ENCODE data around the gene GPR87.
A peak's percentile ranks its signal among the peaks of the same experiment; 100 is the strongest.

The GPR87 gene

DNA sequence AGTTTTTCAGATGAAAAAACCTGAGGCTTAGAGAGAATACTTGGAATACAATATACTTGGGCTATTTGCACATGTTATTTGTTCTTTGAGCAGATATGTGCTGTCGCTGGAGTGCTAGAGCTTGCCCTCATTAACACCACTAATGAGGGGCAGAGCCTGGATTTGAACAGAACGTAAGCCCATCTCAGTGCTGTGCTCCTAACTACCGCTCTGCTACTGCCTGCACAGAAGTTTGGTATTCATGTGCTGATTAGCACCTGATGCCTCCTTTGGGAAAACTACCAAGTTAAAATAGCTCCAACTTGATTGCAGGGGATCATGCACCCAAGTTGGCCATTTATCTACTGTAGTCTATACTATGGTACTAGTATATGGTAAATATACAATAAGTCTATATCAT lies 3.6 kb downstream of the GPR87 start:
- H3K4me2 ChIP-seq: no peak overlapping the region
- no peak overlapping the region for H3K4me3 ChIP-seq
- H4K20me1 ChIP-seq: no peaks in the 10 kb centered on the region
- TF ChIP-seq Cebpa-rat (IDR thresholded peaks at IDR 0.05): no peak
- no peaks in the 10 kb centered on the region; a peak in 1 of 20 replicates for H3K4me1 ChIP-seq
- H3K9me3 ChIP-seq (replicated peaks in 1 of 11): no peaks in the 10 kb centered on the region
- H3K27ac ChIP-seq: no peak overlapping the region
- no peaks in the 10 kb centered on the region for H3K27me3 ChIP-seq
- H3K36me3 ChIP-seq: no peaks in the 10 kb centered on the region
- no peak overlapping the region for H3K9ac ChIP-seq

DNA sequence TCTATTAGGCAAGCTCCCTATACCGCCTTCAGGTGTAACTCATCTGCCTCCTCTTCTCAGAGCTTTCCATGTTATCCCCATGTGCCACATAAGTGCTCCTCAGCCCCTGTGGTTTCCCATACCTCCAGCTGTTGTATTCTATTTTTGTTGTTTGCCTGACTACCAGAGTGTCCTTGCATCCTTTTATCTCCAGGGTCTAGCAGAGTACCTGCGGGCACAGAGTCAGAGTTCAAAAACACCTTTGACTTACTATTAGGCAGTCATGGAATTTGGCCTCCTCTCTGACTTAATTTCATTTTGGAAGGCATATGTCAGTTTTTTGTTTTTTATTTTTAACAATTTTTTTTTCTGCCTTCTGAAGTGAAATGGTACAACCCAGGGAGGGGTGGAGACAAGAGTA lies 7.1 kb downstream of the GPR87 start:
- Histone ChIP-seq H3K9ac (no peak overlapping the region), H3K9me3 (replicated peaks in 1 of 11) (no peaks in the 10 kb centered on the region), H3K4me1 (no peaks in the 10 kb centered on the region), H3K4me2 (no peak overlapping the region), H3K27ac (no peak overlapping the region), H3K36me3 (no peaks in the 10 kb centered on the region), H3K27me3 (no peaks in the 10 kb centered on the region), H3K4me3 (no peak overlapping the region), H4K20me1 (no peaks in the 10 kb centered on the region)
- TF ChIP-seq Cebpa-rat (IDR thresholded peaks at IDR 0.05): no peak

DNA sequence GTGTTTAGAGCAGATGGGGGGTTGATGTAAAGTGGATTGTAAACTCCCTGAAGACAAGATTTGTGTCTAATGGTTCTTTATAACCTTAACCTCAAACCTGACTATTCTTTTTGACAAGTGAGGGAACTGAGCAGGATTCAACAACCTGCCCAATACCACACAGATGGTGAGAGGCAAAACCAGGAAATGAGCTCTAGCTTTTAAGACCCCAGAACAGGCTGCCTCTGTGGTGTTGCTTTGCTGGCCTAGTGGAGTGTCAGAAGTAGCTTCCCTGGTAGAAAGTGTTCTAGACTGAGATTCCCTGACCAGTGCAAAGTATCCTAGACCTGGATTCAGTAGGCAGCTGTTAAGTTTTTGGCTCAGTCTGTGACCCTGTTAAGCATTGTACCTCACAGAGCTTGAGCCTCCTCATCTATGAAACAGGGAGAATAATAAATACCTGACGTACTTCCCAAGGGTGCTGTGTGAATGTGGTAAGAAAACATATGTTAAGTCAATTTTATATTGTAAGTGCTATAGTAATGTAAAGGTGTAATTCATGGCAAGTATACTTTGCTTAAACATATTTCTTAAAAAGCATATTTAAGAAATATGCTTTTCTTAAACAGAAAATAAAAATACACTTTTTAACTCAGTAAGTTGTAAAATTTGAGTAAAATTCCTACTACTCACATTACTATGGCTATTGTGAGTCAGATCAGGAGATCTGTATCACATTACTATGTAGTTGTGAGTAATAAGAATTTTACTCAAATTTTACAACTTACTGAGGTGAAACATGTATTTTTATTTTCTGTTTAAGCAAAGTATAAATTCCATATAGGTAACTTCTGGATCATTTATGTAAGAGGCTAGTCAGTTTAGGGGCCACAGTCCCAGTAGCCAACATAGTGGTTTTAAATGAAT lies 8.8 kb downstream of the GPR87 start:
- Histone ChIP-seq H3K4me2 (no peak overlapping the region), H3K27me3 (no peaks in the 10 kb centered on the region), H3K4me1 (peaks cover 0 to 7% (median 0%) of the 10 kb centered on the region in 10 experiments; a peak in 1 of 20 replicates), H3K9me3 (replicated peaks in 1 of 11) (no peaks in the 10 kb centered on the region), H3K4me3 (no peak overlapping the region), H4K20me1 (no peaks in the 10 kb centered on the region), H3K9ac (no peak overlapping the region), H3K27ac (no peak overlapping the region), H3K36me3 (no peaks in the 10 kb centered on the region)
- TF ChIP-seq Cebpa-rat (IDR thresholded peaks at IDR 0.05): no peak

DNA sequence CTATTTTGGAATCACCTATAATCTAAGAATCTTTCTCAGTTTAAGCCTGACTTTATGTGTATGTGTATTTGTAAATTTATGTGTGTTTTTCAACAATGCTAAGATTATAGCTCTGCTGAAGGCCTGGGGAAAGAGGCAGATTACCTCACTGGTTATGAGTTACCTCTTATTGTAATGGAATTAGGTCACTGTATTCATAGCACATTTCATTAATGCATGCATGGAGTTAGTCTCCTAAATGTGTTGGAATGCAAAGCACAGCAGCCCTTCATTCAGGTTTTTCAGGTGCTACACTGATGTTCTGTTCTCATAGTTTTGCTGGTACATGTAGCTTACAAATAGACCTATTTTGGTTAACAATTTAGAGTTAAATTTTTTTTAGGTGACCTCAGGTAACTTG lies 9.5 kb downstream of the GPR87 start:
- Histone ChIP-seq H3K9ac (no peak overlapping the region), H3K4me1 (peaks cover 0 to 7% (median 0%) of the 10 kb centered on the region in 10 experiments; a peak in 1 of 20 replicates), H4K20me1 (no peaks in the 10 kb centered on the region), H3K27ac (no peak overlapping the region), H3K36me3 (no peaks in the 10 kb centered on the region), H3K9me3 (replicated peaks in 1 of 11) (no peaks in the 10 kb centered on the region), H3K27me3 (no peaks in the 10 kb centered on the region), H3K4me3 (no peak overlapping the region), H3K4me2 (no peak overlapping the region)
- TF ChIP-seq Cebpa-rat (IDR thresholded peaks at IDR 0.05): no peak

DNA sequence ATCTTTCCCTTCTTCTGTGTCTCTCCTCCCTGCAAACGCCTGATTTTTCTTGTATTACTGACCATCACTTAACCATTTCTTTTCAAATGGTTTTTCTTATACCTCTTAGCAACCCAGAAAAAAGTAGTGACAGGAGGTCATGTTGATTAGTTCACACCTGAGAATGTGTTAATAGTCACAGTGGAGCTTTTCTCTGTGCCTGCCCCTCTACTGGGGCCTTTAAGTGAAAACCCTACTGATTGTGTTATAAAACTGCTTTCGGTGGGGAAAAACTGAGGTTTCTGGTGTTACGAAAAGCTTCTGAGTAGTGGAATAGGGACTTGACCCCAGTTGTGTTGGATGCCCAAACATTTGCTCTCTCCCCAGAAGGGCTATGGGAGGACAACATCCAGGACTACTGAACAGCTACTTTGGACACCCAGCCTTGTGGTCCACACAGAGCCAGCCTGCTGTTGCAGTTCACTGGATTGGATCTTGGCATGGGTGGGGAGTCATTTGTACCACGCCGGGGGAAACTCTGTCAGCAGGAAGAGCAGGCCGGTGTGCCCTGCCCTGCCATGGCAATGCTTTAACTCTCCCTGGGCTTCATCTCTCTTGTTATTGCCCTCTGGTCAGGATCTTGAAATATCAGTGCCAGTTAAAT lies 10.3 kb downstream of the GPR87 start:
- Histone ChIP-seq H3K4me3 (no peak overlapping the region), H3K27ac (no peak overlapping the region), H3K4me2 (no peak overlapping the region), H3K9ac (no peak overlapping the region), H3K27me3 (no peaks in the 10 kb centered on the region), H3K9me3 (replicated peaks in 1 of 11) (no peaks in the 10 kb centered on the region), H4K20me1 (no peaks in the 10 kb centered on the region), H3K36me3 (no peaks in the 10 kb centered on the region), H3K4me1 (peaks cover 0 to 14% (median 0%) of the 10 kb centered on the region in 10 experiments; a peak in 3 of 20 replicates)
- TF ChIP-seq Cebpa-rat (IDR thresholded peaks at IDR 0.05): no peak

DNA sequence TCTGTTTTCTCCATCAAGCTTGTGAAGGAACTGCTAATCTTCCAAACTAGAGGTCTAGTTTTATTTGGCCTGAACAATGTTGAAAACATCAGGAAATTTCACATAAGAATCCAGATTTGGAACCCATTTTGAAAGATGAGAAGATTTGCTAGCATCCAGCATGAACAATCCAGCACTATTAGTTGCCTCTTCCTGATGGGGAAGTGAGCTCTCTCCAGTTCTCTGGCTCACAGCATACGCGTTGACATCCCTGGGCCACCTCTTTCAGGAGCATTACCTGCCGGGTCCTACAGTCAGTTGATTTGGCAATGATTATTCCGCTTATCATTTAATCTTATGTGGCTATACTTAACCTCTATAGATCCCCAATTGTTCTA lies 10.9 kb downstream of the GPR87 start:
- no peak overlapping the region for H3K4me3 ChIP-seq
- H3K4me2 ChIP-seq: no peak overlapping the region
- no peaks in the 10 kb centered on the region for H3K27me3 ChIP-seq
- H3K27ac ChIP-seq: no peak overlapping the region
- no peak overlapping the region for H3K9ac ChIP-seq
- peaks cover 0 to 19% (median 0%) of the 10 kb centered on the region in 10 experiments; a peak in 4 of 20 replicates for H3K4me1 ChIP-seq
- no peak for TF ChIP-seq Cebpa-rat (IDR thresholded peaks at IDR 0.05)
- H3K36me3 ChIP-seq: no peaks in the 10 kb centered on the region
- H4K20me1 ChIP-seq: no peaks in the 10 kb centered on the region
- no peaks in the 10 kb centered on the region for H3K9me3 ChIP-seq (replicated peaks in 1 of 11)

DNA sequence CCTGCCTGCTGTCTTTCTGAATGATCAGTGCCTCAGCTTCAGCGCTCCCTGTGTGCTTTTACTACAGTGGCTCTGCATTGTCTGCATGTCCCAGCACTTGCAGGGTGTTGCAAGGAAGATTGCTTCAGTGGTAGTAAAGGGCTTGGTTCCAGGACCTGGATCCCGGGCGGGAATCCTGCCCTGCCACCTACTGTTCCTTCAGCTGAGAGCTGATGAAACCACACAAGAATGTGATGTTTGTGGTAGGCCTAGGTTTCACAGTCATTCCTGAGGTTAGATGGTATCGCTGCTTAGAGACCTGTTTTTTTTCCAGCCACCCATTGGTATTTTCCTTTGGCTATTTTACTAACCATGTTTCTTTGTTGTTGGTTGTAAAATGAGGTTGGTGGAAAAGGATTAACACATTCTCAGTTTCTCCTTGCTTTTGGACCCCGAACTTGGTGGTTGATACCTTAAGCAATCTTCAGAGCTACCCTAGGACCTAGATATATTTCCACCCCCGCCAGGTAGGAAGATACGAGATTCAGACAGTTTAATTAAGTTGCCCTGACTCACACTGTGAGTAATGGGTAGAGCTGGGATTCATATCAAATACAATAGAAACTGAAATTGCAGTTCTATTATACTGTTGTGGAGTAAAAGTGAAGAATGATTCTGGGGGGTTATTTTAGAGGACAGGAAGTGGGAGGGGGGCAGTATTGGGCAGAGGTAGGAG lies 11.4 kb downstream of the GPR87 start:
- Histone ChIP-seq H3K27ac (no peak overlapping the region), H3K9ac (no peak overlapping the region), H3K9me3 (replicated peaks in 1 of 11) (no peaks in the 10 kb centered on the region), H4K20me1 (no peaks in the 10 kb centered on the region), H3K36me3 (no peaks in the 10 kb centered on the region), H3K27me3 (no peaks in the 10 kb centered on the region), H3K4me3 (no peak overlapping the region), H3K4me2 (no peak overlapping the region), H3K4me1 (peaks cover 0 to 25% (median 0%) of the 10 kb centered on the region in 10 experiments; a peak in 4 of 20 replicates)
- TF ChIP-seq Cebpa-rat (IDR thresholded peaks at IDR 0.05): no peak

DNA sequence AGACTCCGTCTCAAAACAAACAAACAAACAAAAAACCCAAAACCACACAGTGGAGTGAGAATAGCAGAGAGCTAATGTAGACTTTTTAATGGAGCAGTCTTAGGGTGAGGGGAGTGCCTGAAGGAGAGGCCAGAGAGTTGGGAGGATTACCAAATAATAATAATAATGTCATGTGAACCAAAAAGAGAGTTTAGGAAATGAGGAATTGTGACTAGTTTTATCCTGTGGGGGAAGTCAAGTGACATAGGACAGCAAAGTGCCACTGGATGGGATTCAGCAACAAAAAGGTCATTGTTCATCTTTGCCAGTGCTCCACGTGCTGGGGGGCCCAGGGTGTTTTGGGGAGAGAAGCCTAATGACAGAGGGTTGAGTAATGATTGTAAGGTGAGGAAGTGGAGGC lies 12.9 kb downstream of the GPR87 start:
- Histone ChIP-seq H3K9me3 (replicated peaks in 1 of 11) (no peaks in the 10 kb centered on the region), H3K27ac (no peak overlapping the region), H4K20me1 (no peaks in the 10 kb centered on the region), H3K4me3 (no peak overlapping the region), H3K36me3 (no peaks in the 10 kb centered on the region), H3K9ac (no peak overlapping the region), H3K27me3 (no peaks in the 10 kb centered on the region), H3K4me1 (peaks cover 0 to 27% (median 0%) of the 10 kb centered on the region in 10 experiments; a peak in 4 of 20 replicates), H3K4me2 (peak overlapping the region in 1 of 11 experiments; percentile 34; a peak in 1 of 22 replicates)
- TF ChIP-seq Cebpa-rat (IDR thresholded peaks at IDR 0.05): no peak

DNA sequence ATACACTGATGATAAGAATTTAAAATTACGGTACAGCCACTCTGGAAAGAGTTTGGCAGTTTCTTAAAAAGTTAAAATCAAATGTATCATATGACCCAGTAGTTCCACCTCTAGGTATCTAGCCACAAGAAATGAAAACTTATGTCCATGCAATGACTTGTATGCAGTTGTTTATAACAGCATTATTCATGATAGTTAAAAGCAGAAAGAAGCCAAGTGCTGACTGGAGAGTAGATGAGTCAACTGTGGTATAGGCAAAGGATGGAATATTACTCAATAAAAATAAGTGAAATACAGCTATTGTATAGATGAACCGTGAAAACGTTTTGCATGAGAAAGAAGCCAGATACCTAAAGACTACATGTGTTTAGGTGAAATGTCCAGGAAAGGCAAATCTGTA lies 14.8 kb downstream of the GPR87 start:
- H3K27me3 ChIP-seq: no peaks in the 10 kb centered on the region
- H3K4me2 ChIP-seq: peak overlapping the region in 2 of 11 experiments; percentile 9 to 60; a peak in 1 of 22 replicates
- H4K20me1 ChIP-seq: no peaks in the 10 kb centered on the region
- H3K4me1 ChIP-seq: peaks cover 0 to 27% (median 0%) of the 10 kb centered on the region in 10 experiments; a peak in 4 of 20 replicates
- no peak overlapping the region for H3K27ac ChIP-seq
- no peak for TF ChIP-seq Cebpa-rat (IDR thresholded peaks at IDR 0.05)
- H3K36me3 ChIP-seq: no peaks in the 10 kb centered on the region
- no peak overlapping the region for H3K9ac ChIP-seq
- H3K4me3 ChIP-seq: no peak overlapping the region
- H3K9me3 ChIP-seq (replicated peaks in 1 of 11): no peaks in the 10 kb centered on the region

All from BLaER1 treated with 17β-estradiol and CSF1 and Interleukin-3, amounts not matched to agents 10 nM and 100 nM (cell line).